Measurements from ENCODE around the gene BAD.

Gene BAD

DNA sequence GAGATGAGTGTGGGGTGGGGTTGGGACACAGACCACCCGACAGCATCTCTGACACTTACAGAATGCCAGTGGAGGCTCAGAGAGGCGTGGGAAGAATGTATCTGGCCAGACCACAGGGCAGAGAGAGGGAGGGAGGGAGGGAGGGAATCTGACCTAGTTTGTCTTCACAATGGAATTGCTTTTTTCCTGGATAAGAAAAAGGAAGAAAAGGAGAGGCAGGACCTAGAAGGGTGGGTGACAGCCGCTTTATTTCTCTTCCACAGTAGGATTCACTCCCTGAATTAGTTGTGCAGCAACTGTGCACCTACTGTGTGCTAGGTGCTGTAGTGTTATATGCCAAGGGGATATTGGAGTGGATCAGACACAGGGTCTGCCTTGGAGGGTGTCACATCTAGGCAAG lies 10.3 kb upstream of the BAD start:
- Histone ChIP-seq H3K79me1 (ENCODE audit: low read length) (no peaks in the 10 kb centered on the region), H3K79me2 (ENCODE audit: control insufficient read depth, insufficient read depth, low read length, poor library complexity) (no peaks in the 10 kb centered on the region), H4K12ac (ENCODE audit: low read depth, low read length) (no peak overlapping the region), H2BK12ac (ENCODE audit: low read length) (no peak overlapping the region), H3K14ac (ENCODE audit: low read length) (no peak overlapping the region), H4K8ac (ENCODE audit: low read depth, low read length) (no peak overlapping the region), H3K23ac (ENCODE audit: low read length) (no peak overlapping the region), H3K27ac (ENCODE audit: low read depth, low read length) (no peak overlapping the region), H3K4me3 (ENCODE audit: low read depth, low read length) (no peak overlapping the region), H2AFZ (ENCODE audit: insufficient read depth, low read length, poor library complexity) (no peak overlapping the region), H3K18ac (ENCODE audit: low read length) (no peak overlapping the region), H2BK120ac (ENCODE audit: insufficient read depth, low read length, poor library complexity) (no peak overlapping the region), H3K9me3 (ENCODE audit: insufficient read depth, low read depth, low read length) (peaks cover 12% of the 10 kb centered on the region), H3K4ac (ENCODE audit: low read depth, low read length) (no peak overlapping the region), H3K4me2 (ENCODE audit: low read length) (no peak overlapping the region), H3K27me3 (ENCODE audit: insufficient read depth, low read length) (peaks cover 81% of the 10 kb centered on the region), H3K4me1 (ENCODE audit: control insufficient read depth in 1 of 2, insufficient read depth in 2 of 2, low read length in 2 of 2) (peaks cover 4 to 12% of the 10 kb centered on the region in 2 experiments), H3K36me3 (ENCODE audit: control insufficient read depth in 1 of 2, insufficient read depth in 2 of 2, low read length in 2 of 2) (no peaks in the 10 kb centered on the region), H2BK5ac (ENCODE audit: low read depth, low read length, poor library complexity) (no peak overlapping the region), H4K91ac (ENCODE audit: low read depth, low read length) (no peak overlapping the region), H3K9ac (ENCODE audit: low read length) (no peak overlapping the region), H2AK5ac (ENCODE audit: low read length) (no peak overlapping the region)
- DNase-seq = no peak
- WGBS (ENCODE audit: extremely low coverage, insufficient coverage, insufficient read length) = no CpG with 5 or more reads among the region's 3 CpGs

GRCh38 chr11:64292460-64293254 lies 8.2 kb upstream of the BAD start:
- Histone ChIP-seq H2BK5ac (ENCODE audit: low read depth, low read length, poor library complexity) (no peak overlapping the region), H3K4me2 (ENCODE audit: low read length) (peak overlapping the region; percentile 43), H4K8ac (ENCODE audit: low read depth, low read length) (no peak overlapping the region), H3K14ac (ENCODE audit: low read length) (no peak overlapping the region), H2BK12ac (ENCODE audit: low read length) (no peak overlapping the region), H3K36me3 (ENCODE audit: control insufficient read depth in 1 of 2, insufficient read depth in 2 of 2, low read length in 2 of 2) (peaks cover 6 to 11% of the 10 kb centered on the region in 2 experiments), H3K4me3 (ENCODE audit: low read depth, low read length) (no peak overlapping the region), H4K91ac (ENCODE audit: low read depth, low read length) (no peak overlapping the region), H3K79me1 (ENCODE audit: low read length) (no peaks in the 10 kb centered on the region), H3K79me2 (ENCODE audit: control insufficient read depth, insufficient read depth, low read length, poor library complexity) (no peaks in the 10 kb centered on the region), H3K23ac (ENCODE audit: low read length) (no peak overlapping the region), H2BK120ac (ENCODE audit: insufficient read depth, low read length, poor library complexity) (no peak overlapping the region), H4K12ac (ENCODE audit: low read depth, low read length) (no peak overlapping the region), H3K27me3 (ENCODE audit: insufficient read depth, low read length) (peaks cover 65% of the 10 kb centered on the region), H3K27ac (ENCODE audit: low read depth, low read length) (no peak overlapping the region), H3K9ac (ENCODE audit: low read length) (no peak overlapping the region), H3K4ac (ENCODE audit: low read depth, low read length) (no peak overlapping the region), H2AFZ (ENCODE audit: insufficient read depth, low read length, poor library complexity) (no peak overlapping the region), H3K18ac (ENCODE audit: low read length) (no peak overlapping the region), H3K9me3 (ENCODE audit: insufficient read depth, low read depth, low read length) (peaks cover 11% of the 10 kb centered on the region), H3K4me1 (ENCODE audit: control insufficient read depth in 1 of 2, insufficient read depth in 2 of 2, low read length in 2 of 2) (peaks cover 2 to 6% of the 10 kb centered on the region in 2 experiments), H2AK5ac (ENCODE audit: low read length) (no peak overlapping the region)
- no CpG with 5 or more reads among the region's 42 CpGs for WGBS (ENCODE audit: extremely low coverage, insufficient coverage, insufficient read length)
- no peak for DNase-seq

- Histone ChIP-seq H3K27me3 (ENCODE audit: insufficient read depth, low read length) (peaks cover 57% of the 10 kb centered on the region), H2BK120ac (ENCODE audit: insufficient read depth, low read length, poor library complexity) (no peak overlapping the region), H3K4me3 (ENCODE audit: low read depth, low read length) (peak overlapping the region; percentile 4), H3K79me2 (ENCODE audit: control insufficient read depth, insufficient read depth, low read length, poor library complexity) (no peaks in the 10 kb centered on the region), H3K9ac (ENCODE audit: low read length) (no peak overlapping the region), H3K4ac (ENCODE audit: low read depth, low read length) (no peak overlapping the region), H2BK5ac (ENCODE audit: low read depth, low read length, poor library complexity) (no peak overlapping the region), H4K8ac (ENCODE audit: low read depth, low read length) (no peak overlapping the region), H3K23ac (ENCODE audit: low read length) (no peak overlapping the region), H2AK5ac (ENCODE audit: low read length) (no peak overlapping the region), H3K79me1 (ENCODE audit: low read length) (no peaks in the 10 kb centered on the region), H3K4me2 (ENCODE audit: low read length) (peak overlapping the region; percentile 43), H3K18ac (ENCODE audit: low read length) (no peak overlapping the region), H2BK12ac (ENCODE audit: low read length) (no peak overlapping the region), H3K4me1 (ENCODE audit: control insufficient read depth in 1 of 2, insufficient read depth in 2 of 2, low read length in 2 of 2) (peaks cover 2 to 6% of the 10 kb centered on the region in 2 experiments), H3K27ac (ENCODE audit: low read depth, low read length) (no peak overlapping the region), H2AFZ (ENCODE audit: insufficient read depth, low read length, poor library complexity) (no peak overlapping the region), H4K12ac (ENCODE audit: low read depth, low read length) (no peak overlapping the region), H4K91ac (ENCODE audit: low read depth, low read length) (no peak overlapping the region), H3K36me3 (ENCODE audit: control insufficient read depth in 1 of 2, insufficient read depth in 2 of 2, low read length in 2 of 2) (peaks cover 6 to 11% of the 10 kb centered on the region in 2 experiments), H3K9me3 (ENCODE audit: insufficient read depth, low read depth, low read length) (peaks cover 7% of the 10 kb centered on the region), H3K14ac (ENCODE audit: low read length) (no peak overlapping the region)
- no peak for DNase-seq
- no CpG with 5 or more reads among the region's 96 CpGs for WGBS (ENCODE audit: extremely low coverage, insufficient coverage, insufficient read length)
These were observed 7.4 kb upstream of the BAD start for GRCh38 chr11:64291752-64292459.

DNA sequence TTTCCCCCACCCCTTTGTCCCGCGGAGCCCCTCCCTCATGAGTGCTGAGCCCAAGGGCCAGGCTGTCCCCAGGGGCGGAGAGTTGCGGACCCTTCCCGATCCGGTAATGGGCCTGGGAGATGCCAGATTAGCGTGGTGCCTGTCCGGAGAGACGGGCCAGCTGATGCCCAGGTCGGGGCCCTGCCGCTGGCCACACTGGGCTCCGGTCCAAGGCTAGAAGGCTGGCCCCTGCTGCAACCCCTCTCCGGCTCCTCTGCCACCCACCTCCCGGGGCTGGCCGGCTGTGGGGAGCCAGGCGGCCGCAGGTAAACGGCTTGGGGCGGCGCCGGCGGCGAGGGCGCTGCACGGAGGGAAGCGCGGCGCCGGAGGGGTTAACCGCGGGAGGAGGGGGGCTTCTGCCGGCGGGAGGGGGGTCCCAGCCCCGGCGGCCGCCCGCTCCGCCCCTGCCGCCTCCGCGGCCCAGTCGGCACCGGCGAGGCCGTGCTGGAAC lies 6.8 kb upstream of the BAD start, which contains the start of gene KCNK4:
Gene KCNK4, plus strand, starts transcription at position 41 of the 490 bp plus-strand sequence. CDS start 1,717 bp downstream, outside the sequence.
- WGBS (ENCODE audit: extremely low coverage, insufficient coverage, insufficient read length) = no CpG with 5 or more reads among the region's 45 CpGs
- Histone ChIP-seq H3K4me1 (ENCODE audit: control insufficient read depth in 1 of 2, insufficient read depth in 2 of 2, low read length in 2 of 2) (peaks cover 6 to 9% of the 10 kb centered on the region in 2 experiments), H3K27me3 (ENCODE audit: insufficient read depth, low read length) (peaks cover 51% of the 10 kb centered on the region), H2BK120ac (ENCODE audit: insufficient read depth, low read length, poor library complexity) (no peak within 1 kb of the TSS), H2BK5ac (ENCODE audit: low read depth, low read length, poor library complexity) (no peak within 1 kb of the TSS), H3K79me1 (ENCODE audit: low read length) (no peaks in the 10 kb centered on the region), H4K12ac (ENCODE audit: low read depth, low read length) (no peak within 1 kb of the TSS), H3K4me2 (ENCODE audit: low read length) (peak within 1 kb of the TSS; percentile 43), H2BK12ac (ENCODE audit: low read length) (no peak within 1 kb of the TSS), H2AFZ (ENCODE audit: insufficient read depth, low read length, poor library complexity) (no peak within 1 kb of the TSS), H3K79me2 (ENCODE audit: control insufficient read depth, insufficient read depth, low read length, poor library complexity) (no peaks in the 10 kb centered on the region), H2AK5ac (ENCODE audit: low read length) (no peak within 1 kb of the TSS), H3K36me3 (ENCODE audit: control insufficient read depth in 1 of 2, insufficient read depth in 2 of 2, low read length in 2 of 2) (peaks cover 6 to 11% of the 10 kb centered on the region in 2 experiments), H4K8ac (ENCODE audit: low read depth, low read length) (no peak within 1 kb of the TSS), H3K4ac (ENCODE audit: low read depth, low read length) (no peak within 1 kb of the TSS), H3K14ac (ENCODE audit: low read length) (no peak within 1 kb of the TSS), H3K9ac (ENCODE audit: low read length) (no peak within 1 kb of the TSS), H3K23ac (ENCODE audit: low read length) (no peak within 1 kb of the TSS), H3K9me3 (ENCODE audit: insufficient read depth, low read depth, low read length) (peaks cover 5% of the 10 kb centered on the region), H3K18ac (ENCODE audit: low read length) (no peak within 1 kb of the TSS), H3K27ac (ENCODE audit: low read depth, low read length) (no peak within 1 kb of the TSS), H4K91ac (ENCODE audit: low read depth, low read length) (no peak within 1 kb of the TSS), H3K4me3 (ENCODE audit: low read depth, low read length) (peak within 1 kb of the TSS; percentile 4)
- no peak for DNase-seq

Measured in trophoblast cell (in vitro differentiated cells and primary cell).